ENCODE measurements around the gene PIMREG.
A peak's percentile ranks its signal among the peaks of the same experiment; 100 is the strongest.

Gene PIMREG

GRCh38 chr17:6426356-6427101 is 17.7 kb upstream of the PIMREG start:
- DNase-seq (ENCODE audit: low read depth): no peak
- no peak for TF ChIP-seq CTCF (IDR thresholded peaks at IDR 0.05; ENCODE audit: insufficient read depth, low read depth, low read length, missing control alignments)

GRCh38 chr17:6427279-6427781 is 16.9 kb upstream of the PIMREG start:
- H3K4me3 ChIP-seq (ENCODE audit: low read length): no peak overlapping the region
- DNase-seq (ENCODE audit: low read depth): no peak
- no peak for TF ChIP-seq CTCF (IDR thresholded peaks at IDR 0.05; ENCODE audit: insufficient read depth, low read depth, low read length, missing control alignments)

More at GRCh38 chr17:6426356-6427101, 17.7 kb upstream of the PIMREG start:
- no peak overlapping the region for H3K4me3 ChIP-seq (ENCODE audit: low read length)

- no peak overlapping the region for H3K4me3 ChIP-seq (ENCODE audit: low read length)
- no peak for DNase-seq (ENCODE audit: low read depth)
- TF ChIP-seq CTCF (IDR thresholded peaks at IDR 0.05; ENCODE audit: insufficient read depth, low read depth, low read length, missing control alignments): no peak
Measured at GRCh38 chr17:6428207-6428965, 15.9 kb upstream of the PIMREG start.

- DNase-seq (ENCODE audit: low read depth): no peak
- H3K4me3 ChIP-seq (ENCODE audit: low read length): no peak overlapping the region
- TF ChIP-seq CTCF (IDR thresholded peaks at IDR 0.05; ENCODE audit: insufficient read depth, low read depth, low read length, missing control alignments): no peak
Measured at GRCh38 chr17:6429266-6429665, 15.0 kb upstream of the PIMREG start.

- TF ChIP-seq CTCF (IDR thresholded peaks at IDR 0.05; ENCODE audit: insufficient read depth, low read depth, low read length, missing control alignments): peak; percentile 32
Measured at GRCh38 chr17:6430769-6431168, 13.5 kb upstream of the PIMREG start.

GRCh38 chr17:6435051-6435450 is 9.2 kb upstream of the PIMREG start, which contains the start of gene AIPL1:
AIPL1 (minus strand) TSS chr17:6435121; CDS start chr17:6435104, 17 bp downstream.
- no peak for TF ChIP-seq CTCF (IDR thresholded peaks at IDR 0.05; ENCODE audit: insufficient read depth, low read depth, low read length, missing control alignments)
- no peak for DNase-seq (ENCODE audit: low read depth)
- H3K4me3 ChIP-seq (ENCODE audit: low read length): no peak within 1 kb of the TSS

More at GRCh38 chr17:6430769-6431168, 13.5 kb upstream of the PIMREG start:
- no peak for DNase-seq (ENCODE audit: low read depth)
- no peak overlapping the region for H3K4me3 ChIP-seq (ENCODE audit: low read length)
